H1 (cell line): ENCODE data around the gene RAB26.

Experiments used
- BCL11A ChIP-seq, 2 experiments: IDR thresholded peaks; one replicate each; pipeline ENCODE4 v1.6.1; 2011; ENCODE audit warnings: low read depth in 2 of 2, low read length in 2 of 2, mild to moderate bottlenecking in 2 of 2
- CREB1 ChIP-seq: IDR thresholded peaks from 2 replicates; pipeline ENCODE4 v1.6.1; 2012; ENCODE audit warnings: inconsistent platforms
- CTCF ChIP-seq, 3 experiments: IDR thresholded peaks; 1 replicate in 2 of 3; 2 replicates in 1 of 3; pipeline versions ENCODE4 v1.5.1 to v1.6.1; 2011; ENCODE audit warnings: low read length in 3 of 3, mild to moderate bottlenecking in 3 of 3, inconsistent platforms in 2 of 3, low read depth in 1 of 3, moderate library complexity in 1 of 3; ENCODE audit not compliant: insufficient read depth in 1 of 3; ENCODE audit errors: control extremely low read depth in 1 of 3
- EGR1 ChIP-seq: IDR thresholded peaks from 2 replicates; pipeline ENCODE4 v1.6.1; 2011; ENCODE audit warnings: low read depth, low read length, borderline replicate concordance
- FOSL1 ChIP-seq: IDR thresholded peaks from 2 replicates; pipeline ENCODE4 v1.6.1; 2011; ENCODE audit warnings: mild to moderate bottlenecking, low read depth, low read length, moderate library complexity; ENCODE audit not compliant: insufficient read depth
- KDM1A ChIP-seq: fragments of 200-600, 300-600 bp; sonication (generic); IDR thresholded peaks from 2 replicates; pipeline ENCODE4 v1.7.1; 2016; ENCODE audit warnings: mild to moderate bottlenecking, low read length, borderline replicate concordance
- MAFK ChIP-seq: IDR thresholded peaks from 2 replicates; pipeline ENCODE4 v1.6.1; 2012; ENCODE audit warnings: low read depth, mild to moderate bottlenecking, improper control_type of control experiment, low read length
- MAX ChIP-seq: IDR thresholded peaks from 2 replicates; pipeline ENCODE4 v1.6.1; 2012; ENCODE audit warnings: inconsistent platforms
- POLR2A ChIP-seq, 2 experiments: IDR thresholded peaks; 1 replicate in 1 of 2; 2 replicates in 1 of 2; pipeline ENCODE4 v1.6.1; 2011; ENCODE audit warnings: low read depth in 2 of 2, low read length in 2 of 2, mild to moderate bottlenecking in 2 of 2; ENCODE audit errors: control extremely low read depth in 1 of 2
- RAD21 ChIP-seq, 2 experiments: IDR thresholded peaks in 1 of 2; conservative IDR thresholded peaks in 1 of 2; 2 replicates each; pipeline ENCODE4 v1.6.1; 2011; ENCODE audit warnings: low read depth in 2 of 2, low read length in 2 of 2, improper control_type of control experiment in 1 of 2, inconsistent platforms in 1 of 2, mild to moderate bottlenecking in 1 of 2, moderate library complexity in 1 of 2
- RFX5 ChIP-seq: IDR thresholded peaks from 2 replicates; pipeline ENCODE4 v1.6.1; 2011; ENCODE audit warnings: low read depth, low read length, improper control_type of control experiment, borderline replicate concordance
- RNF2 ChIP-seq: fragments of 200-900, 300-1000 bp; sonication (generic); IDR thresholded peaks from 2 replicates; pipeline ENCODE4 v1.7.1; 2016; ENCODE audit warnings: borderline replicate concordance, low read depth, mild to moderate bottlenecking, antibody characterized with exemption, low read length; ENCODE audit not compliant: poor library complexity, severe bottlenecking; ENCODE audit errors: missing control alignments
- SP1 ChIP-seq: IDR thresholded peaks from 2 replicates; pipeline ENCODE4 v1.6.1; 2011; ENCODE audit warnings: low read depth, low read length
- TAF1 ChIP-seq: IDR thresholded peaks from 2 replicates; pipeline ENCODE4 v1.6.1; 2011; ENCODE audit warnings: mild to moderate bottlenecking, low read depth, low read length

DNA sequence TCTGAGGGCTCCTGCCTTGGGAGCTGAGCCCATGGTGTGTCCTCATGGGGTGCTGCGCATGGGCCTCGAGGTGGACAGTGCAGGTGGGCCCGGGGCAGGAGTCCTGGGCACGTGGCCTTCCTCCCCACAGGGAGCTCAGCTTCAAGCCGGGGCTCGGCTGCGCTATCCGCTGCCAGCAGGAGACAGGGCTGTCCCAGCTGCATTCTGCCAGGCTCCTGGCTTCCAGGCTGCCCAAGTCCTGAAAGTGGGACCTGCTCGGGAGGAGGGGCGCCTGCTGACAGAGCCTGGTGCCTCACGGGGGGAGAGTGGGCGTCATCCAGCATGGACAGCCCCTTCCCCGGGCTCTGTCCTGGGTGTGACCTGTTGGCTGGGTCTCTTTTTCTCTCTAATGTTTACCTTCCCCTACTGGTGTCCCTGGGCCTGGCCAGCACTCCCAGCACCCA, 14.3 kb downstream of the RAB26 start:
- no peak for TF ChIP-seq CTCF (IDR thresholded peaks at IDR 0.05; ENCODE audit: control extremely low read depth in 1 of 3, insufficient read depth in 1 of 3, low read depth in 1 of 3, low read length in 3 of 3)
- TF ChIP-seq FOSL1: no peak
- TF ChIP-seq TAF1: no peak
- TF ChIP-seq RAD21 (IDR thresholded peaks at IDR 0.05 in 1 of 2, conservative IDR thresholded peaks at IDR 0.05 in 1 of 2; ENCODE audit: low read depth in 2 of 2, low read length in 2 of 2): no peak
- no peak for TF ChIP-seq CREB1
- no peak for TF ChIP-seq RNF2
- TF ChIP-seq MAX: no peak
- no peak for TF ChIP-seq POLR2A (IDR thresholded peaks at IDR 0.05; ENCODE audit: control extremely low read depth in 1 of 2, low read depth in 2 of 2, low read length in 2 of 2)
- TF ChIP-seq SP1: no peak
- TF ChIP-seq RFX5: no peak
- no peak for TF ChIP-seq KDM1A
- TF ChIP-seq BCL11A (IDR thresholded peaks at IDR 0.05; ENCODE audit: low read depth in 2 of 2, low read length in 2 of 2): no peak
- TF ChIP-seq MAFK: no peak
- TF ChIP-seq EGR1: no peak
